GM10248 (cell line): ENCODE results near the gene TBC1D21.
A peak's percentile ranks its signal among the peaks of the same experiment; 100 is the strongest.

Source experiments
- CTCF ChIA-PET: fragments of 300-600 bp; sonication (Branson Sonifier 250); formaldehyde crosslinking; extraction: SDS; loops from one replicate; lab custom pipeline; 2021; ENCODE audit warnings: antibody characterized with exemption; lab: Yijun Ruan, JAX
- POLR2A ChIA-PET: fragments of 350-650 bp; sonication (Branson Sonifier 250); formaldehyde crosslinking; extraction: SDS; loops from one replicate; lab custom pipeline; 2020; ENCODE audit warnings: antibody characterized with exemption; lab: Yijun Ruan, JAX
- DNase-seq: peaks from one replicate; pipeline ENCODE4 v3.0.0; 2012; ENCODE audit errors: extremely low spot score
- TF ChIP-seq, protein P1 (sequence below): IDR thresholded peaks from 2 replicates; pipeline ENCODE4 v1.5.1; 2012; ENCODE audit warnings: mild to moderate bottlenecking, low read depth; ENCODE audit errors: extremely low read depth, missing control alignments, control extremely low read depth

Gene TBC1D21

DNA sequence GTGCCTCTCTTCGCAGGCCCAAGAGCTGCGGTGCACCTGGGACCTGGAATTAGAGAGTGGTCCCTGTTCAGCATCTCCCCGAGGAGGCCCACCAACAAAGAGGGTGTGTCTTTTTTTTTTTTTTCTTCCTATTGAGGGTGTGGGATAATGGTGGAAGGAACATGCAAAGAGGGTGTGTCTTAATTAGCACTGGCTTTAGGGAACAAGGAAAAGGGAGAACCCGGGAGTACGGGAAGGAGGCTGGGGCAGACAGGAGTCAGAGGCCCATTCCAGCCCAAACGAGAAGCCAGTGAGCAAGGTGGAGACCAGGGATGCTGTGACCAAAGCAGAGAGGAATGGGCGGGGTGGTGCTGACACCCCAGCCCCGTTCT is 52.5 kb downstream of the TBC1D21 start:
- DNase-seq: no peak
- POLR2A ChIA-PET: no interaction called here
- CTCF ChIA-PET: no interaction called here
- TF ChIP-seq, protein P1, sequence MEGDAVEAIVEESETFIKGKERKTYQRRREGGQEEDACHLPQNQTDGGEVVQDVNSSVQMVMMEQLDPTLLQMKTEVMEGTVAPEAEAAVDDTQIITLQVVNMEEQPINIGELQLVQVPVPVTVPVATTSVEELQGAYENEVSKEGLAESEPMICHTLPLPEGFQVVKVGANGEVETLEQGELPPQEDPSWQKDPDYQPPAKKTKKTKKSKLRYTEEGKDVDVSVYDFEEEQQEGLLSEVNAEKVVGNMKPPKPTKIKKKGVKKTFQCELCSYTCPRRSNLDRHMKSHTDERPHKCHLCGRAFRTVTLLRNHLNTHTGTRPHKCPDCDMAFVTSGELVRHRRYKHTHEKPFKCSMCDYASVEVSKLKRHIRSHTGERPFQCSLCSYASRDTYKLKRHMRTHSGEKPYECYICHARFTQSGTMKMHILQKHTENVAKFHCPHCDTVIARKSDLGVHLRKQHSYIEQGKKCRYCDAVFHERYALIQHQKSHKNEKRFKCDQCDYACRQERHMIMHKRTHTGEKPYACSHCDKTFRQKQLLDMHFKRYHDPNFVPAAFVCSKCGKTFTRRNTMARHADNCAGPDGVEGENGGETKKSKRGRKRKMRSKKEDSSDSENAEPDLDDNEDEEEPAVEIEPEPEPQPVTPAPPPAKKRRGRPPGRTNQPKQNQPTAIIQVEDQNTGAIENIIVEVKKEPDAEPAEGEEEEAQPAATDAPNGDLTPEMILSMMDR: no peak

DNA sequence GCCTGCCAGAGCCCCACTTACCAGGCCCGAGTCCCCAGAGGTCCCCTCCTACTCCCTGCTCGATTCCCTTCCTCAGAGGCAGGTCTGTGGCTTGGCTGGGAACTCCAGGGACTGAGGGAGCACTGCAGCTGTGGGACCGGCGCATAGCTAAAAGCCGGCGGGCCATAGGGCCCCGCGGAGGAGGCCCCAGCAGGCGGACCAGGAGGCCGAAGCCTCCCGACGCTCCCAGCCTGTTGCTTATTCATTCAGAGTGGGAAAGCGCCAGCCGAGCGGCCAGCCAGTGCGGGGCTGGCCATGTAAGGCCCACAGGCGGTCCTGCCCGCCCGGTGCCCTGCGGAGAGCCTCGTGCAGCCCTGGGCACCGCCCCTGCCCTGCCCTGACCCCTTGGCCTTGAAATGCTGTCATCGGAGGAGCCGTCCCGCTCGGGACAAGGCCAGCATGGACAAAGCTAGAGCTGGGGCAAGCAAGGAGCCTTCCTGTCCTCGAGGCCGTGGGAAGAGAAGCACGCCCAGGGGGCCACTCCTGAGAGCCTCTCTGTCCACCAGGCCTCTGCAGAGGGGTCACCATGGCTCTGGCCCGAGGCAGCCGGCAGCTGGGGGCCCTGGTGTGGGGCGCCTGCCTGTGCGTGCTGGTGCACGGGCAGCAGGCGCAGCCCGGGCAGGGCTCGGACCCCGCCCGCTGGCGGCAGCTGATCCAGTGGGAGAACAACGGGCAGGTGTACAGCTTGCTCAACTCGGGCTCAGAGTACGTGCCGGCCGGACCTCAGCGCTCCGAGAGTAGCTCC is 53.0 kb downstream of the TBC1D21 start, which contains the start of gene LOXL1:
Gene LOXL1, plus strand, starts transcription at position 244 of the 784 bp plus-strand sequence. Its CDS starts 322 bp downstream, at position 566.
- TF ChIP-seq, protein P1: no peak
- ChIA-PET CTCF (no interaction called here), POLR2A (no interaction called here)
- DNase-seq: no peak

DNA sequence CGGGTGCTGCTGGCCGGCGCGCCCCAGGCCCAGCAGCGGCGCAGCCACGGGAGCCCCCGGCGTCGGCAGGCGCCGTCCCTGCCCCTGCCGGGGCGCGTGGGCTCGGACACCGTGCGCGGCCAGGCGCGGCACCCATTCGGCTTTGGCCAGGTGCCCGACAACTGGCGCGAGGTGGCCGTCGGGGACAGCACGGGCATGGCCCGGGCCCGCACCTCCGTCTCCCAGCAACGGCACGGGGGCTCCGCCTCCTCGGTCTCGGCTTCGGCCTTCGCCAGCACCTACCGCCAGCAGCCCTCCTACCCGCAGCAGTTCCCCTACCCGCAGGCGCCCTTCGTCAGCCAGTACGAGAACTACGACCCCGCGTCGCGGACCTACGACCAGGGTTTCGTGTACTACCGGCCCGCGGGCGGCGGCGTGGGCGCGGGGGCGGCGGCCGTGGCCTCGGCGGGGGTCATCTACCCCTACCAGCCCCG is 53.7 kb downstream of the TBC1D21 start:
- TF ChIP-seq, protein P1: no peak
- DNase-seq: peak; percentile 44
- CTCF ChIA-PET: no interaction called here
- POLR2A ChIA-PET: no interaction called here

DNA sequence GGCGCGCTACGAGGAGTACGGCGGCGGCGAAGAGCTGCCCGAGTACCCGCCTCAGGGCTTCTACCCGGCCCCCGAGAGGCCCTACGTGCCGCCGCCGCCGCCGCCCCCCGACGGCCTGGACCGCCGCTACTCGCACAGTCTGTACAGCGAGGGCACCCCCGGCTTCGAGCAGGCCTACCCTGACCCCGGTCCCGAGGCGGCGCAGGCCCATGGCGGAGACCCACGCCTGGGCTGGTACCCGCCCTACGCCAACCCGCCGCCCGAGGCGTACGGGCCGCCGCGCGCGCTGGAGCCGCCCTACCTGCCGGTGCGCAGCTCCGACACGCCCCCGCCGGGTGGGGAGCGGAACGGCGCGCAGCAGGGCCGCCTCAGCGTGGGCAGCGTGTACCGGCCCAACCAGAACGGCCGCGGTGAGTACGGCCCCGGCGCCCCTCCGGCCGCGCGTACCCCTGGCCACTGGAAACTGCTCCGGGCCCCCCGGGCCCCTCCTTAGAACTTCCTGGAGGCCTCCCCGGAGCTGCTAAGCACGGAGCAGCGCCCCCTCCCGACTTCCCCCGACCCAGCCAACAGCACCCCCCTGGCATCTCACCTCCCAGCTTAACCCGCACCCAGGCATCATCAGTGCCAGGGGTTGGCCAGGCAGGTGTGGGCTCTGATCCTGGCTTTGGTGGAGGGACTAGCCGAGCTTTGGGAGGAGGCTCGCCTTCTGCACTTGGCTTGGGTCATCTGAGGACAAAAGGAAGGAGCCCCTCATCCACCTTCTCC is 54.3 kb downstream of the TBC1D21 start:
- ChIA-PET CTCF (no interaction called here), POLR2A (no interaction called here)
- peak; percentile 65 for DNase-seq
- TF ChIP-seq, protein P1: no peak

DNA sequence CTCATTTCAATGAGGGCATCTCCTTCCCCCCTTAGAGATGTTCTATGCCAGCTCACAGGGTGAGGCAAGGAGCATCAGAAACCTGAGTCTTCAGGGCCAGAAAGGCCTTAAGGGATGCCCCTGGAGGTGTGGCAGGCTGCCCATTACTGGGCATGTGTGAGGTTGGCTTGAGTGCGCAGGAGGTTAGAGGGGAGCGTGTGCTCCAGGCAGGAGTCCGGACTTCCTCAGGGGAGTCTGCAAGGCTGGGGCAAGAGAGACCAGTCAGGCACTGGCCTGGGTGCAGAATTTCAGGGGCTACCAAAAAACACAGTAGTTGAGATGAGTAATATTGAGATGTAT is 54.8 kb downstream of the TBC1D21 start:
- CTCF ChIA-PET: no interaction called here
- POLR2A ChIA-PET: no interaction called here
- no peak for DNase-seq
- TF ChIP-seq, protein P1: no peak

DNA sequence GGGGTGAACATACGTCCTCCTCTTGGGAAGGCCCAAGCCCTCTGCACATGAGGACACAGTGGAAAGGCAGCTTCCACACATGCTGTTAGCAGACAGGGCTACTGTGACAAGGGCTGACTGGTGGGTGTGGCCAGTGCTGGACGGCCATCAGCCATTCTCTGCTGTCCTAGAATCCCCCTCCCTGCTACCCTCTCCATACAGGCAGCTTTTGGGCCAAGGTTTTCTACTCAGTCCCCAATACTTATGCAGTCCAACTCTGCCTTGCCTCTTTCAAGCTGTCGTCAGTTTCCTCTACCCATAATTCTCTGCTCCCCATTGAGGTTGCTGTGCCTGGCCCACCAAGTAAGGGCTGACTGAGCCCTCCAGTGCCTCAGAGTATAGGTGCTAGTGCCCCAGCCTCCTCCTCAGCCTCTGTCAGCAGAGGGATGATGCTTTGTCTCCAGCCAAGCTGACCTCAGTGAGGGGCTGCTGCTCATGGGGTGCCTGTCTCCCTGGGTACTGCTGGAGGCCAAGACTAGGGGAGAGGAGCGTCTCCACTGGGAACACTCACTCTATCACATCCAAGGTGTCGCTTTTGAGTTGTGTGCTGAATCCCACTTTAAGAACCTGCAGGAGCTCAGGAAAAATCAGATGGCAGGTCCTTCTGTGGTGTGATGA is 55.7 kb downstream of the TBC1D21 start:
- ChIA-PET POLR2A (no interaction called here), CTCF (interaction anchor here (0.8 kb wide), 1 partner anchor 19 kb away, joined by 3 read pairs; no protein-coding TSS in a partner anchor)
- no peak for DNase-seq
- TF ChIP-seq, protein P1: no peak
